ENCODE data around the gene SGIP1.

SGIP1 gene

DNA sequence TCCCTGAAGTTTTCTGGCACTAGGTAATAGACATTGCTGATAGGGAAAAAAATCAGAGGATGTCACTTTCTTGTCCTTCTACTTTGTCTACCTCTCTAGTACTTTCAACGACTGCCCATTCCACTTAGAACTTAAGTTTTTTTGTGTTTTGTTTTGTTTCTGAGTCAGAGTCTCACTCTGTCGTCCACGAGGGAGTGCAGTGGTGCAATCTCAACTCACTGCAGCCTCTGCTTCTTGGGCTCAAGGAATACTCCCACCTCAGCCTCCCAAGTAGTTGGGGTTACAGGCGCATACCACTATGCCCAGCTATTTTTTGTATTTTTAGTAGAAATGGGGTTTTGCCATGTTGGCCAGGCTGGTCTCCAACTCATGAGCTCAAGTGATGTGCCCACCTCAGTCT lies 79.2 kb downstream of the SGIP1 start:
- H3K4me3 ChIP-seq (replicated peaks; ENCODE audit: low read depth, low read length), result no peak overlapping the region
- DNase-seq (ENCODE audit: low read depth), result peak; percentile 54
- TF ChIP-seq, protein P1, sequence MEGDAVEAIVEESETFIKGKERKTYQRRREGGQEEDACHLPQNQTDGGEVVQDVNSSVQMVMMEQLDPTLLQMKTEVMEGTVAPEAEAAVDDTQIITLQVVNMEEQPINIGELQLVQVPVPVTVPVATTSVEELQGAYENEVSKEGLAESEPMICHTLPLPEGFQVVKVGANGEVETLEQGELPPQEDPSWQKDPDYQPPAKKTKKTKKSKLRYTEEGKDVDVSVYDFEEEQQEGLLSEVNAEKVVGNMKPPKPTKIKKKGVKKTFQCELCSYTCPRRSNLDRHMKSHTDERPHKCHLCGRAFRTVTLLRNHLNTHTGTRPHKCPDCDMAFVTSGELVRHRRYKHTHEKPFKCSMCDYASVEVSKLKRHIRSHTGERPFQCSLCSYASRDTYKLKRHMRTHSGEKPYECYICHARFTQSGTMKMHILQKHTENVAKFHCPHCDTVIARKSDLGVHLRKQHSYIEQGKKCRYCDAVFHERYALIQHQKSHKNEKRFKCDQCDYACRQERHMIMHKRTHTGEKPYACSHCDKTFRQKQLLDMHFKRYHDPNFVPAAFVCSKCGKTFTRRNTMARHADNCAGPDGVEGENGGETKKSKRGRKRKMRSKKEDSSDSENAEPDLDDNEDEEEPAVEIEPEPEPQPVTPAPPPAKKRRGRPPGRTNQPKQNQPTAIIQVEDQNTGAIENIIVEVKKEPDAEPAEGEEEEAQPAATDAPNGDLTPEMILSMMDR (IDR thresholded peaks at IDR 0.05; ENCODE audit: low read length, missing control alignments), result no peak

DNA sequence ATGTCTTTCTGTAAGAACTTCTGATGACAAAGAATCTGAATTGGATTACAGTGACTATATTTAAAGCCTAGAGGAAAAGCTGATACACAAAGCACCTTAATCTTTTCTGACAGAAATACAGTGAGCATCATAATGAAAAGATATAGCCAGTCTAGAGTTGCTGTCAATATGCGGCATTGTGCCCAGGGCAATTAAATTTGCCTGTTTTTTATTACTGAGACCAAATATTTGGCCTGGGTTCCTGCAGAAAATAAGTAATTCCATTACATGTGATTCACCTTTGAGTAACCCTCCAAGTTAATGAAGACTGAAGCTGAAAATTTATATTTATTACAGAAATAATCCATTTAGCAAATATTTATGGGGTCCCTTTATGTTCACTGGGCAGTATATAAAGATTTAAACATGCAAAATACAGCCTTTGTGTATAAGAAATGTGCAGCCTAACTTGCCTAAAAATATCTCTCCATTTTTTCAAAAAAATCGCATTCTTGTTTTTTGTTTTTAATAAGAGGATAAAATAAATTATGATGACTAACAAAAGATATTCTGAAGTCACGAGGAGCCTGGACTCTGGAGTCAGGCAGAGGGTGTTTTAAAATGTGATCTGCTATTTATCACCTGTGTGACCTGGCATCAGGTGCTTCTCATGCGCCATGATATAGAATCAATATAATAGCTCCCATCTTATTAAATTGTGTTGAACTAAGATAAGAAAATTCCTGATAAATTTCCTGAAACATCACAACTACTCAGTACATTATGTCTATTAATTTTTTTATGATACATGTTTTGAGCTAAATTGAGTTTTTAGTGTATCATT lies 83.6 kb downstream of the SGIP1 start:
- DNase-seq (ENCODE audit: low read depth), result no peak
- H3K4me3 ChIP-seq (replicated peaks; ENCODE audit: low read depth, low read length), result no peak overlapping the region
- TF ChIP-seq, protein P1 (IDR thresholded peaks at IDR 0.05; ENCODE audit: low read length, missing control alignments), result no peak

GRCh38 chr1:66618390-66618789 lies 84.4 kb downstream of the SGIP1 start:
- DNase-seq (ENCODE audit: low read depth), result no peak

DNA sequence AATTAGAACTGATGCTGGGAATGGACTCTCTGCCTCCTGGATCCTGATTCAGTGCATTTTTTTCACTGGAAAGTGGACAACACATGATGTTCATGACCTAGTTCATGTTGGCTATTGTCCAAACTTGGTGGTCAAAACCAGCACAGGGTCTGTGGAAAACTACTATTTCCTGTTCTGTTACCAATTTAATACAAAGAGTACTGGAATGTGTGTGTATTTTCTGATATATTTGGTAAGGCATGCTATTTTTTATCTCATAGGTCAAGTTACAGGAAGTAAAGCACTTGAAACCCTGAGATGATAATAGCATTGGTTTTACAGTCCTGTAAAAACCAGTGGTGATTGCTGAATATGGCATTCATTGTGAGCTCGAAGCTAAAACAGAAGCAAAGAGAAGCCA lies 89.9 kb downstream of the SGIP1 start:
- TF ChIP-seq, protein P1 (IDR thresholded peaks at IDR 0.05; ENCODE audit: low read length, missing control alignments), result no peak
- H3K4me3 ChIP-seq (replicated peaks; ENCODE audit: low read depth, low read length), result no peak overlapping the region
- DNase-seq (ENCODE audit: low read depth), result peak; percentile 91

More at GRCh38 chr1:66618390-66618789, 84.4 kb downstream of the SGIP1 start:
- H3K4me3 ChIP-seq (replicated peaks; ENCODE audit: low read depth, low read length), result no peak overlapping the region
- TF ChIP-seq, protein P1 (IDR thresholded peaks at IDR 0.05; ENCODE audit: low read length, missing control alignments), result no peak

DNA sequence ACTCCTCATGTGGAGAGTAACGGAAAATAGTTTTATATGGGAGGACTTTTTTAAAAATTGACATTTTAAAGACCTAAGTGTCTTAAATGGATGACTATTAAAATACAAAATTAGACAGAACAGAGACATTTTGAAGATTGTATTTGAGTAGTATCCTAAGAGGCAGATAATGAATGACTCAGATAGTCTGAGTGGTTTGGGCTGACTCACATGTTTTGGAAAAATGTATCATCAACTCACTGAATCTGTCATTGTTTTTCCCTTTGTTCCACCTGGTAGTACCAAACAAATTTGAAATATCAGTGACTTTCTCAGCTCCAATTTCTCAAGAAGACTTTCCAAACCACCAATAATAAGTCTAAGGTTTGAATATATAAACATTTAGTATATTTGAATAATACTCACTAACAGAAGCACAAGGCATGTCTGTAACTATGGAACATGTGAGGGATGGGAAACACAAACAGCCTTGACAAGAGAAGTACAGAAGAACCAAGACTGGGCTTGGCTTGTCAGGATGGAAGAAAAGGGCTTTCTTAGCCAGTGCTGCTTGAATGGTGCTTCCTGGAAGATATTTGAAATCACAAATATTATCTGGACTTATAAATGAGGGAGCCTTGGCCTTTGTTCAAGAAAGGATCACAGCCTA lies 90.6 kb downstream of the SGIP1 start:
- peak; percentile 75 for DNase-seq (ENCODE audit: low read depth)

GRCh38 chr1:66626261-66626660 lies 92.3 kb downstream of the SGIP1 start:
- DNase-seq (ENCODE audit: low read depth), result no peak
- TF ChIP-seq, protein P1 (IDR thresholded peaks at IDR 0.05; ENCODE audit: low read length, missing control alignments), result no peak

More for the DNA sequence above, 90.6 kb downstream of the SGIP1 start:
- TF ChIP-seq, protein P1 (IDR thresholded peaks at IDR 0.05; ENCODE audit: low read length, missing control alignments), result no peak
- H3K4me3 ChIP-seq (replicated peaks; ENCODE audit: low read depth, low read length), result no peak overlapping the region

More at GRCh38 chr1:66626261-66626660, 92.3 kb downstream of the SGIP1 start:
- H3K4me3 ChIP-seq (replicated peaks; ENCODE audit: low read depth, low read length), result no peak overlapping the region

All from fibroblast of pulmonary artery (primary cell).